Endometrium (tissue), 2 donors: ENCODE data around the gene SIRT6.
"Not testable (repeated sequence)": the region's sequence is repeated elsewhere in the genome, so short reads cannot be mapped to it uniquely, and the experiment has no call there.

Source experiments
- FAIRE-seq: peaks from 2 replicates; lab custom pipeline; 2012; peaks lifted over from hg19 to GRCh38; lab: Jason Lieb, UNC
- donor health status: control.
- donor health status: control.

Gene SIRT6

DNA sequence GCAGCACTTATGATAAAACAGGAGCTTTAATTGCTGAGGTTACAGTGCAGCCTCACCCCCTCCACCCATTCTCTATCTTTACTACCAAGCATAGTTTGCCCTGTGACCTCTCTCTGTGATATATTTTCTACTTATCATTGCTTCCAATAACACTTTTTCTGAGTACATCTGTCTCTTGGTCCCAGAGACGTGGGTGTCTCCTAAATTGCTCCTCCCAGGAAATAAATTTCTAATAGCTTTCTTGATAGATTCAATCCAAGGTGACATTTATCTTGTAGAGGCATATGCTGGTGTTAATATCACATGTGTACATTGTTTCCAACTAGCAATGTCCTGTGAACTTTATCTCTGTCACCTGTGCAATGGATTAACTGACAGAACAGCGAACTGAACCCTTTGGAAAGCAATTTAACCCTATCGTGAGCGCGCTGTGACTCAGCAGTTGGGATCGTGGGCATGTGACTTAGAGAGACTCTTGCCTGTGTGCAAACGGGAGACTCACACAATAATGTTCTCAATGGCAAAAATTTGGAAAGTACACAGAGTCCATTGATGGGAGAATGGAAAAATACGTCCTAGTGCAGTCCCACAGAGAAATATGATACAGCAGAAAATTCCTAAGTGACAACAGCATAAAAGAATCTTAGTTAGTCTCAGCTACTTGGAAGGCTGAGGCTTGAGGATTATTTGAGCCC is 51.5 kb downstream of the SIRT6 start:
- no peak for FAIRE-seq

DNA sequence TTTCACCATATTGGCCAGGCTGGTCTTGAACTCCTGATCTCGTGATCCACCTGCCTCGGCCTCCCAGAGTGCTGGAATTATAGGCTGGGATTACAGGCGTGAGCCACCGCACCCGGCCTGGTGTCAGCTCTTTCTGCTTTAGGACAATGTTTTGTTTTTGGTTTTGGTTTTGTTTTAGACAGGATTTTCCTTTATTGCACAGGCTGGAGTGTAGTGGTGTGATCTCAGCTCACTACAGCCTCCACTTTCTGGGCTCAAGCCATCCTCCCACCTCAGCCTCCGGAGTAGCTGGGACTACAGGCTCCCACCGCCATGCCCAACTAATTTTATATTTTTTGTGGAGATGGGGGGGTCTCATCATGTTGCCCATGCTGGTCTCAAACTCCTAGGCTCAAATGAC is 53.3 kb downstream of the SIRT6 start:
- FAIRE-seq = not testable (repeated sequence)

DNA sequence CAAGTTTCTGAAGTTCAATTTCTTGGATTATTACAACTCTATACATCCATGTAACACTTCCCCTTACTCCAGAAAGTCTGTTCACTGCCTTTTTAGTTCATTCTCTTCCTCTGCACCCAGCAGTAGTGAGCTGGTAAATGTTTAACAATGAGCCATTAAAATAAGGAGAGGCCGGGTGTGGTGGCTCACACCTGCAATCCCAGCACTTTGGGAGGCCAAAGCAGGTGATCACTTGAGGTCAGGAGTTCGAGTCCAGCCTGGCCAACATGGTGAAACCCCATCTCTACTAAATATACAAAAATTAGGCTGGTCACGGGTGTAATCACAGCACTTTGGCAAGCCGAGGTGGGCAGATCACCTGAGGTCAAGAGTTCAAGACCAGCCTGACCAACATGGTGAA is 55.0 kb downstream of the SIRT6 start:
- FAIRE-seq = not testable (repeated sequence)

GRCh38 chr19:4124638-4125037 is 57.7 kb downstream of the SIRT6 start:
- no peak for FAIRE-seq
